ENCODE data around the gene DCP1B. TPM values are rescaled to one million over a fixed set of nuclear protein-coding genes. Genes with fewer than 3 reads are reported as not detected.

The DCP1B gene
- total and polyA plus RNA-seq, 2 of the 4 experiments (the other 2 are of a cell fraction) = 13.3 to 19.7 TPM

DNA sequence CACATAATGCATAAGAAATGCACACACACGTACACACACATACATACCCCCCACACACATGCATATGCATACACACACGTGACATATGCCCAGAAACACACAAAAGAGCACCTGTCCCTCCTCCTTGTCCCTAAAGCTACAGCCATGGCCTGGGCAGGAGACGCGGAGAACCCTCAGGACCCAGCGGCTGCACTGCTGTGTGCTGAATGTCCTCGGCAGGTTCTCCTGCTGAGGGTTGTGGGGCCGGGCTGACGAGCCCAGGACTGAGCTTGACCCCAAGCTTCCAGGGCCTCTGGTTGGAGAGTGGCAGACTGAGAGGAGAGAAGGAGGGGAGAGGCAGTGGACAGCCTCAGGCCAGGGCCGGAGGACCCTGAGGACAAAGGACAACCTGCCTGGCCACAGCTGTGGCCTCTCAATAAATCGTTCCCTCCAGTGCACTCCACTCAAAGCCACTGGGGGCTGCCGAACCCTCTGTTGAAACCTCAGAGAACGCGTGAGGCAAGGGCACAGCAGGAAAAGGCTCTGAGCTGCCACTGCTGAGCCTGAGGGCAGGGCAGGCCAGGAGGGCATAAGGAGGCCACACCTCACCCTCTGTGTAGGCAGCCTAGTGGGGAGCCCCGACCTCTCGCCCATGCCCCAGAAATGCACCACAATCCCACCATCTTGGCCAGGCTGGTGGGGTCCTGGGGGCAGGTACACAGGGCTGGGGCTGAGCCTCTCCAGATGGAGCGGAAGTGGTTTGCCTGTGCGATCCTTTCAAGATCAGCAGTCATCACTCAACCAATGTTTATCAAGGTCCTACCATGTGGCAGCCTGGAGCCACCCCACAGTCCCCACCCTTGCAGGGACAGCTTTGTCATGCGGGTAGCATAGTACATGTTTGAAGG is 88.9 kb downstream of the DCP1B start:
- no peak overlapping the region for H3K27ac ChIP-seq (ENCODE audit: insufficient read depth, low read length)
- dilution Hi-C loops (cut with HindIII; ENCODE audit: low sequenced_read_pairs, unreplicated experiment) = no loop called here

More for the DNA sequence above, 88.9 kb downstream of the DCP1B start:
- Histone ChIP-seq H3K36me3 (ENCODE audit: control insufficient read depth, insufficient read depth, low read length) (no peaks in the 10 kb centered on the region), H2AFZ (replicated peaks; ENCODE audit: low read length, poor library complexity) (no peak overlapping the region), H3K4me3 (ENCODE audit: insufficient read depth, low read depth, low read length) (no peak overlapping the region), H3K27me3 (ENCODE audit: control insufficient read depth, insufficient read depth, low read length) (peaks cover 54% of the 10 kb centered on the region), H3K4me2 (ENCODE audit: low read depth, low read length) (no peak overlapping the region), H3K14ac (replicated peaks; ENCODE audit: low read depth, low read length) (no peak overlapping the region), H2BK20ac (ENCODE audit: low read depth, low read length) (no peak overlapping the region), H4K20me1 (ENCODE audit: insufficient read depth, low read length) (no peaks in the 10 kb centered on the region), H4K5ac (ENCODE audit: low read depth, low read length) (no peak overlapping the region), H3K4me1 (ENCODE audit: control insufficient read depth, insufficient read depth, low read length) (no peaks in the 10 kb centered on the region), H3K9ac (ENCODE audit: low read depth, low read length) (no peak overlapping the region), H2AK5ac (ENCODE audit: low read depth, low read length) (no peak overlapping the region), H2BK5ac (ENCODE audit: low read depth, low read length, poor library complexity, severe bottlenecking) (no peak overlapping the region), H3K79me1 (ENCODE audit: low read depth in 1 of 2, low read length in 2 of 2) (no peaks in the 10 kb centered on the region), H3K18ac (ENCODE audit: low read depth, low read length) (no peak overlapping the region), H3K4ac (ENCODE audit: low read depth, low read length) (no peak overlapping the region), H3K23ac (ENCODE audit: low read depth, low read length) (no peak overlapping the region), H3K56ac (ENCODE audit: extremely low read depth, insufficient read depth, low read length) (no peak overlapping the region), H4K8ac (ENCODE audit: low read depth in 2 of 2, low read length in 2 of 2) (no peak overlapping the region), H3K9me3 (ENCODE audit: control insufficient read depth, insufficient read depth, low read length) (no peaks in the 10 kb centered on the region), H3K9me1 (ENCODE audit: insufficient read depth, low read length) (no peaks in the 10 kb centered on the region), H4K91ac (ENCODE audit: insufficient read depth, low read depth, low read length) (no peak overlapping the region), H2BK15ac (ENCODE audit: low read depth, low read length) (no peak overlapping the region), H2AK9ac (replicated peaks; ENCODE audit: low read depth, low read length, poor library complexity) (no peak overlapping the region), H2BK120ac (ENCODE audit: low read depth, low read length) (no peak overlapping the region)
- ChIA-PET POLR2A (ENCODE audit: unreplicated experiment) (no interaction called here), CTCF (no interaction called here)
- ATAC-seq (ENCODE audit: low read depth) (no peak), DNase-seq (no peak)
- intact Hi-C loops (cut with micrococcal nuclease) (no loop called here), in situ Hi-C loops (cut with MboI; ENCODE audit: low sequenced_read_pairs) (no loop called here)
- TF ChIP-seq RAD21 (IDR thresholded peaks at IDR 0.05; ENCODE audit: low read length) (no peak), RFX5 (IDR thresholded peaks at IDR 0.05; ENCODE audit: low read depth, low read length) (no peak), MAZ (IDR thresholded peaks at IDR 0.05; ENCODE audit: borderline replicate concordance, low read depth, low read length) (no peak), POLR2A (IDR thresholded peaks at IDR 0.05; ENCODE audit: low read depth, low read length) (no peak), SMC3 (IDR thresholded peaks at IDR 0.05; ENCODE audit: low read depth, low read length) (no peak), BHLHE40 (IDR thresholded peaks at IDR 0.05; ENCODE audit: low read depth, low read length) (no peak)
- TF ChIP-seq, protein P1, sequence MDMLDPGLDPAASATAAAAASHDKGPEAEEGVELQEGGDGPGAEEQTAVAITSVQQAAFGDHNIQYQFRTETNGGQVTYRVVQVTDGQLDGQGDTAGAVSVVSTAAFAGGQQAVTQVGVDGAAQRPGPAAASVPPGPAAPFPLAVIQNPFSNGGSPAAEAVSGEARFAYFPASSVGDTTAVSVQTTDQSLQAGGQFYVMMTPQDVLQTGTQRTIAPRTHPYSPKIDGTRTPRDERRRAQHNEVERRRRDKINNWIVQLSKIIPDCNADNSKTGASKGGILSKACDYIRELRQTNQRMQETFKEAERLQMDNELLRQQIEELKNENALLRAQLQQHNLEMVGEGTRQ (IDR thresholded peaks at IDR 0.05; ENCODE audit: low read depth, low read length) = no peak
- TF ChIP-seq, protein P2, sequence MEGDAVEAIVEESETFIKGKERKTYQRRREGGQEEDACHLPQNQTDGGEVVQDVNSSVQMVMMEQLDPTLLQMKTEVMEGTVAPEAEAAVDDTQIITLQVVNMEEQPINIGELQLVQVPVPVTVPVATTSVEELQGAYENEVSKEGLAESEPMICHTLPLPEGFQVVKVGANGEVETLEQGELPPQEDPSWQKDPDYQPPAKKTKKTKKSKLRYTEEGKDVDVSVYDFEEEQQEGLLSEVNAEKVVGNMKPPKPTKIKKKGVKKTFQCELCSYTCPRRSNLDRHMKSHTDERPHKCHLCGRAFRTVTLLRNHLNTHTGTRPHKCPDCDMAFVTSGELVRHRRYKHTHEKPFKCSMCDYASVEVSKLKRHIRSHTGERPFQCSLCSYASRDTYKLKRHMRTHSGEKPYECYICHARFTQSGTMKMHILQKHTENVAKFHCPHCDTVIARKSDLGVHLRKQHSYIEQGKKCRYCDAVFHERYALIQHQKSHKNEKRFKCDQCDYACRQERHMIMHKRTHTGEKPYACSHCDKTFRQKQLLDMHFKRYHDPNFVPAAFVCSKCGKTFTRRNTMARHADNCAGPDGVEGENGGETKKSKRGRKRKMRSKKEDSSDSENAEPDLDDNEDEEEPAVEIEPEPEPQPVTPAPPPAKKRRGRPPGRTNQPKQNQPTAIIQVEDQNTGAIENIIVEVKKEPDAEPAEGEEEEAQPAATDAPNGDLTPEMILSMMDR (conservative IDR thresholded peaks at IDR 0.05; ENCODE audit: low read depth, low read length) = no peak
- no TSS peak for BruUV-seq (replicated peaks)
- WGBS, 2 experiments (ENCODE audit: extremely low coverage in 2 of 2, insufficient read length in 1 of 2) = 69% methylated on average over 6 of the region's 18 CpGs; no CpG with 5 or more reads in 1 of the 2 experiments
